HepG2 (cell line): ENCODE measurements around the gene SEMA3B. TPM values are rescaled to one million over a fixed set of nuclear protein-coding genes. Genes with fewer than 3 reads are reported as not detected.
A peak's percentile ranks its signal among the peaks of the same experiment; 100 is the strongest.

Experiments
- ATAC-seq: fragments of 200-7000 bp; cut with Tn5 transposase; 3 replicates; pipeline ENCODE4 v1.9.1; 2020; ENCODE audit warnings: mild to moderate bottlenecking, moderate library complexity
- BruUV-seq: library from RNA; stranded (reverse); fragments of 400-500 nt; replicated peaks from 2 replicates; lab custom pipeline; 2021; lab: Mats Ljungman, UMichigan
- CTCF ChIA-PET: fragments of 300-600 bp; formaldehyde crosslinking; extraction: SDS; loops from one replicate; lab custom pipeline; 2021; ENCODE audit warnings: low total read pairs, inconsistent platforms, low intra/inter-chr PET ratio; lab: Yijun Ruan, JAX
- POLR2A ChIA-PET: fragments of 350-600 bp; sonication (Branson Sonifier 250); formaldehyde crosslinking; loops from one replicate; lab custom pipeline; 2020; ENCODE audit warnings: antibody characterized with exemption, inconsistent platforms; lab: Yijun Ruan, JAX
- DNase-seq: peaks from one replicate; pipeline ENCODE4 v3.0.0-alpha.2; 2015; ENCODE audit warnings: low spot score
- FAIRE-seq: peaks from 3 replicates; lab custom pipeline; 2011; peaks lifted over from hg19 to GRCh38; lab: Jason Lieb, UNC
- H2AFZ ChIP-seq: one replicate; pipeline ENCODE4 v1.6.1; 2011; ENCODE audit warnings: low read length, inconsistent platforms
- H3K27ac ChIP-seq: fragments of 300-600 bp; 3 replicates; pipeline ENCODE4 v1.8.0; 2011; ENCODE audit warnings: mixed run types, mild to moderate bottlenecking, mixed read lengths, low read length, inconsistent platforms; ENCODE audit not compliant: insufficient read depth; ENCODE audit errors: extremely low read length
- H3K27me3 ChIP-seq, 2 experiments: fragments of 200-600 bp in 1 of 2; 2 replicates in 1 of 2; 3 replicates in 1 of 2; pipeline versions ENCODE4 v1.6.0 to v1.8.0; 2011; ENCODE audit warnings: low read length in 2 of 2, mild to moderate bottlenecking in 2 of 2, moderate library complexity in 2 of 2, inconsistent platforms in 1 of 2; ENCODE audit not compliant: insufficient read depth in 2 of 2, control insufficient read depth in 1 of 2
- H3K36me3 ChIP-seq, 2 experiments: fragments of 200-600 bp in 1 of 2; replicated peaks in 1 of 2; 2 replicates in 1 of 2; 3 replicates in 1 of 2; pipeline versions ENCODE4 v1.5.1 to v1.8.0; 2011; ENCODE audit warnings: low read length in 2 of 2, inconsistent platforms in 1 of 2; ENCODE audit not compliant: insufficient read depth in 2 of 2, control insufficient read depth in 1 of 2
- H3K4me1 ChIP-seq: 2 replicates; pipeline ENCODE4 v1.5.1; 2012; ENCODE audit warnings: low read length, inconsistent platforms; ENCODE audit not compliant: insufficient read depth
- H3K4me2 ChIP-seq: 2 replicates; pipeline ENCODE4 v1.6.0; 2011; ENCODE audit warnings: low read depth, low read length, inconsistent platforms
- H3K4me3 ChIP-seq, 3 experiments: fragments of 200-600 bp in 1 of 3; sonication (generic), shearing (Covaris generic) in 1 of 3; replicated peaks in 1 of 3; 2 replicates each; pipeline ENCODE4 v1.5.1; 2011 to 2016; ENCODE audit warnings: low read length in 3 of 3, inconsistent platforms in 2 of 3, low read depth in 2 of 3, mild to moderate bottlenecking in 2 of 3, control low read depth in 1 of 3, mixed read lengths in 1 of 3; ENCODE audit not compliant: insufficient read depth in 1 of 3
- H3K79me2 ChIP-seq: one replicate; pipeline ENCODE4 v1.6.1; 2011; ENCODE audit warnings: low read length, inconsistent platforms; ENCODE audit not compliant: insufficient read depth
- H3K9ac ChIP-seq: 2 replicates; pipeline ENCODE4 v1.6.0; 2011; ENCODE audit warnings: mild to moderate bottlenecking, low read depth, low read length, inconsistent platforms; ENCODE audit not compliant: insufficient read depth
- H3K9me3 ChIP-seq: 2 replicates; pipeline ENCODE4 v1.5.1; 2012; ENCODE audit warnings: mild to moderate bottlenecking, low read length
- H4K20me1 ChIP-seq: 2 replicates; pipeline ENCODE4 v1.6.0; 2011; ENCODE audit warnings: inconsistent platforms, mild to moderate bottlenecking, low read length, moderate library complexity; ENCODE audit not compliant: insufficient read depth
- EHMT2 ChIP-seq: fragments of 200-600 bp; sonication (generic); IDR thresholded peaks from 2 replicates; pipeline ENCODE4 v1.7.0; 2017; ENCODE audit warnings: antibody characterized with exemption, low read depth, low read length, borderline replicate concordance
- FOXM1 ChIP-seq: sonication (generic); formaldehyde crosslinking; IDR thresholded peaks from 2 replicates; pipeline ENCODE4 v1.5.0; 2020; ENCODE audit warnings: missing genetic modification reagents
- KDM3A ChIP-seq: IDR thresholded peaks from 2 replicates; pipeline ENCODE4 v1.6.1; 2018; ENCODE audit warnings: low read depth, missing compliant biosample characterization
- KLF6 ChIP-seq: IDR thresholded peaks from 2 replicates; pipeline ENCODE4 v1.8.0; 2016; ENCODE audit warnings: missing biosample characterization, missing genetic modification reagents
- MTA3 ChIP-seq: sonication (generic); formaldehyde crosslinking; IDR thresholded peaks from 2 replicates; pipeline ENCODE4 v1.4.0; 2020; ENCODE audit warnings: missing genetic modification reagents
- NFIB ChIP-seq: sonication (generic); formaldehyde crosslinking; IDR thresholded peaks from 2 replicates; pipeline ENCODE4 v1.9.0; 2021; ENCODE audit warnings: missing genetic modification reagents, mild to moderate bottlenecking, borderline replicate concordance
- REL ChIP-seq: sonication (generic); formaldehyde crosslinking; conservative IDR thresholded peaks from 2 replicates; pipeline ENCODE4 v1.8.0; 2022; ENCODE audit warnings: mild to moderate bottlenecking, missing genetic modification reagents, moderate library complexity
- REXO4 ChIP-seq: sonication (generic); formaldehyde crosslinking; IDR thresholded peaks from 2 replicates; pipeline ENCODE4 v1.8.0; 2022; ENCODE audit warnings: missing genetic modification reagents, mild to moderate bottlenecking, borderline replicate concordance
- SYNCRIP ChIP-seq: fragments of 200-400 bp; formaldehyde crosslinking; IDR thresholded peaks from 2 replicates; pipeline ENCODE4 v1.6.1; 2018; ENCODE audit warnings: mild to moderate bottlenecking, low read depth, low read length; ENCODE audit not compliant: insufficient read depth
- ZFP36L1 ChIP-seq: sonication (generic); formaldehyde crosslinking; IDR thresholded peaks from 2 replicates; pipeline ENCODE4 v1.8.0; 2022; ENCODE audit warnings: mild to moderate bottlenecking, missing genetic modification reagents, moderate library complexity
- ZFP82 ChIP-seq: sonication (generic); formaldehyde crosslinking; IDR thresholded peaks from 2 replicates; pipeline ENCODE4 v1.5.1; 2020; ENCODE audit warnings: mild to moderate bottlenecking, missing genetic modification reagents, borderline replicate concordance
- ZNF124 ChIP-seq: sonication (generic); formaldehyde crosslinking; IDR thresholded peaks from 2 replicates; pipeline ENCODE4 v1.4.0; 2020; ENCODE audit warnings: missing genetic modification reagents
- ZNF619 ChIP-seq: sonication (generic); formaldehyde crosslinking; IDR thresholded peaks from 2 replicates; pipeline ENCODE4 v1.4.0; 2020; ENCODE audit warnings: mild to moderate bottlenecking, missing genetic modification reagents
- ZNF644 ChIP-seq: IDR thresholded peaks from 2 replicates; pipeline ENCODE4 v1.6.1; 2016; ENCODE audit warnings: low read depth
- WGBS: methylation state at CpG from one replicate; pipeline ENCODE4 v1.1.6; 2017; ENCODE audit warnings: low lambda C conversion rate; 5-methylcytosine and 5-hydroxymethylcytosine counted together
- in situ Hi-C: cut with HindIII; loops from 2 replicates; pipeline ENCODE4 v1.10.0; 2017; ENCODE audit warnings: low pct_unique_long_range_greater_than_20kb; ENCODE audit not compliant: extremely low pct_ligation_motif_present
- intact Hi-C: fragments of 100-400 bp; cut with micrococcal nuclease; formaldehyde crosslinking; loops from one replicate; pipeline ENCODE4 v1.10.0; 2022; ENCODE audit not compliant: unreplicated experiment
- polyA plus RNA-seq, 8 experiments: library from polyadenylated mRNA; depleted of rRNA in 3 of 8; stranded (reverse) in 7 of 8; unstranded in 1 of 8; fragments of >200 nt; fragmentation: Illumina TruSeq in 4 of 8; extraction: Trizol in 4 of 8; gene quantifications; 2 replicates each; pipeline versions ENCODE4 v1.2.1 to v1.2.3, GENCODE V29; 2011 to 2016; ENCODE audit warnings: low read depth in 4 of 8, missing spikeins in 1 of 8, mixed read lengths in 1 of 8; ENCODE audit not compliant: insufficient read depth in 1 of 8
- total RNA-seq, 5 experiments: library from RNA; depleted of rRNA; stranded (reverse); fragments of >200 nt; fragmentation: Illumina TruSeq; extraction: Trizol; gene quantifications; 2 replicates each; pipeline ENCODE4 v1.2.3, GENCODE V29; 2016; ENCODE audit warnings: low read depth in 1 of 5
- TF ChIP-seq, protein P1 (sequence below): sonication (generic); formaldehyde crosslinking; conservative IDR thresholded peaks from 2 replicates; pipeline ENCODE4 v1.8.0; 2022; ENCODE audit warnings: missing genetic modification reagents
- TF ChIP-seq, protein P2 (sequence below): sonication (generic); formaldehyde crosslinking; IDR thresholded peaks from 2 replicates; pipeline ENCODE4 v1.5.0; 2020; ENCODE audit warnings: mild to moderate bottlenecking, missing genetic modification reagents
- TF ChIP-seq, protein P3 (sequence below): sonication (generic); formaldehyde crosslinking; IDR thresholded peaks from 2 replicates; pipeline ENCODE4 v1.9.0; 2021; ENCODE audit warnings: missing genetic modification reagents, borderline replicate concordance
- TF ChIP-seq, protein P4 (sequence below): sonication (generic); IDR thresholded peaks from 2 replicates; pipeline ENCODE4 v1.6.1; 2016; ENCODE audit warnings: low read depth, borderline replicate concordance

The SEMA3B gene
- total and polyA plus RNA-seq, 2 of the 13 experiments (the other 11 are each of a cell fraction or from before 2014, with no cell fraction given): 93.2 to 158 TPM

DNA sequence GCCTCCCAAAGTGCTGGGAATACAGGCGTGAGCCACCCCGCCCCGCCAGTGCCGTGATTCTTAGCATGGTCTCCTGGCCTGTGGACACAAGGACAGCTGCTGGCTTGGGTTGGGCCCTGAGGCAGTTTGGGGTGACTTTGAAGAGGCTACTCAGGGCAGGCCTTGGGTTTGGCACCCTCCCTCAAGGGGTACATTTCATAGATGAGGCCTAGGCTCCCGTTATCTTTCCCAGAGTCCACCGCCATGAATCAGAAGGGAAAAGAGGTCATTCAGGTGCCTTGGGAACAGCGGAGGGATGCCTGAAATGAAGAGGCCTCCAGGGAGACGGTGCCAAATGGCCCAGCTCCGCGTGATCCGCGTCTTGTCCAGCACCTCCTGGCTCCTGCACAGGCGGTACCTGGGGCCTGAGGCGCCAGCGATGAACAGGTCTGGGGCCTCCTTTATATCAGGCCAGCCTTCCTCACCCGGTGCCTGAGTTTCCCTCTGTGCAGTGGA, 23.6 kb upstream of the SEMA3B start:
- DNase-seq (no peak), ATAC-seq (peak; percentile 11), FAIRE-seq (no peak)
- TF ChIP-seq, protein P1, sequence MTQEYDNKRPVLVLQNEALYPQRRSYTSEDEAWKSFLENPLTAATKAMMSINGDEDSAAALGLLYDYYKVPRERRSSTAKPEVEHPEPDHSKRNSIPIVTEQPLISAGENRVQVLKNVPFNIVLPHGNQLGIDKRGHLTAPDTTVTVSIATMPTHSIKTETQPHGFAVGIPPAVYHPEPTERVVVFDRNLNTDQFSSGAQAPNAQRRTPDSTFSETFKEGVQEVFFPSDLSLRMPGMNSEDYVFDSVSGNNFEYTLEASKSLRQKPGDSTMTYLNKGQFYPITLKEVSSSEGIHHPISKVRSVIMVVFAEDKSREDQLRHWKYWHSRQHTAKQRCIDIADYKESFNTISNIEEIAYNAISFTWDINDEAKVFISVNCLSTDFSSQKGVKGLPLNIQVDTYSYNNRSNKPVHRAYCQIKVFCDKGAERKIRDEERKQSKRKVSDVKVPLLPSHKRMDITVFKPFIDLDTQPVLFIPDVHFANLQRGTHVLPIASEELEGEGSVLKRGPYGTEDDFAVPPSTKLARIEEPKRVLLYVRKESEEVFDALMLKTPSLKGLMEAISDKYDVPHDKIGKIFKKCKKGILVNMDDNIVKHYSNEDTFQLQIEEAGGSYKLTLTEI (CRISPR knock-in tag): no peak
- TF ChIP-seq ZFP82 (CRISPR knock-in tag) (no peak), ZNF124 (CRISPR knock-in tag) (no peak), MTA3 (no peak), REL (no peak), FOXM1 (no peak), ZNF619 (CRISPR knock-in tag) (no peak), SYNCRIP (no peak), KLF6 (no peak), ZFP36L1 (no peak), EHMT2 (no peak), KDM3A (CRISPR knock-in tag) (no peak), ZNF644 (CRISPR knock-in tag) (no peak), REXO4 (CRISPR knock-in tag) (no peak), NFIB (CRISPR knock-in tag) (no peak)
- TF ChIP-seq, protein P2, sequence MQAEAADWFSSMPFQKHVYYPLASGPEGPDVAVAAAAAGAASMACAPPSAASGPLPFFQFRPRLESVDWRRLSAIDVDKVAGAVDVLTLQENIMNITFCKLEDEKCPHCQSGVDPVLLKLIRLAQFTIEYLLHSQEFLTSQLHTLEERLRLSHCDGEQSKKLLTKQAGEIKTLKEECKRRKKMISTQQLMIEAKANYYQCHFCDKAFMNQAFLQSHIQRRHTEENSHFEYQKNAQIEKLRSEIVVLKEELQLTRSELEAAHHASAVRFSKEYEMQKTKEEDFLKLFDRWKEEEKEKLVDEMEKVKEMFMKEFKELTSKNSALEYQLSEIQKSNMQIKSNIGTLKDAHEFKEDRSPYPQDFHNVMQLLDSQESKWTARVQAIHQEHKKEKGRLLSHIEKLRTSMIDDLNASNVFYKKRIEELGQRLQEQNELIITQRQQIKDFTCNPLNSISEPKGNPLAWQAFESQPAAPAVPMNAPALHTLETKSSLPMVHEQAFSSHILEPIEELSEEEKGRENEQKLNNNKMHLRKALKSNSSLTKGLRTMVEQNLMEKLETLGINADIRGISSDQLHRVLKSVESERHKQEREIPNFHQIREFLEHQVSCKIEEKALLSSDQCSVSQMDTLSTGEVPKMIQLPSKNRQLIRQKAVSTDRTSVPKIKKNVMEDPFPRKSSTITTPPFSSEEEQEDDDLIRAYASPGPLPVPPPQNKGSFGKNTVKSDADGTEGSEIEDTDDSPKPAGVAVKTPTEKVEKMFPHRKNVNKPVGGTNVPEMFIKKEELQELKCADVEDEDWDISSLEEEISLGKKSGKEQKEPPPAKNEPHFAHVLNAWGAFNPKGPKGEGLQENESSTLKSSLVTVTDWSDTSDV (CRISPR knock-in tag): no peak
- TF ChIP-seq, protein P3, sequence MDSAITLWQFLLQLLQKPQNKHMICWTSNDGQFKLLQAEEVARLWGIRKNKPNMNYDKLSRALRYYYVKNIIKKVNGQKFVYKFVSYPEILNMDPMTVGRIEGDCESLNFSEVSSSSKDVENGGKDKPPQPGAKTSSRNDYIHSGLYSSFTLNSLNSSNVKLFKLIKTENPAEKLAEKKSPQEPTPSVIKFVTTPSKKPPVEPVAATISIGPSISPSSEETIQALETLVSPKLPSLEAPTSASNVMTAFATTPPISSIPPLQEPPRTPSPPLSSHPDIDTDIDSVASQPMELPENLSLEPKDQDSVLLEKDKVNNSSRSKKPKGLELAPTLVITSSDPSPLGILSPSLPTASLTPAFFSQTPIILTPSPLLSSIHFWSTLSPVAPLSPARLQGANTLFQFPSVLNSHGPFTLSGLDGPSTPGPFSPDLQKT (CRISPR knock-in tag): no peak
- TF ChIP-seq, protein P4, sequence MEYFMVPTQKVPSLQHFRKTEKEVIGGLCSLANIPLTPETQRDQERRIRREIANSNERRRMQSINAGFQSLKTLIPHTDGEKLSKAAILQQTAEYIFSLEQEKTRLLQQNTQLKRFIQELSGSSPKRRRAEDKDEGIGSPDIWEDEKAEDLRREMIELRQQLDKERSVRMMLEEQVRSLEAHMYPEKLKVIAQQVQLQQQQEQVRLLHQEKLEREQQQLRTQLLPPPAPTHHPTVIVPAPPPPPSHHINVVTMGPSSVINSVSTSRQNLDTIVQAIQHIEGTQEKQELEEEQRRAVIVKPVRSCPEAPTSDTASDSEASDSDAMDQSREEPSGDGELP: no peak
- intact Hi-C loops (no loop called here), in situ Hi-C loops (no loop called here)
- ChIA-PET POLR2A (no interaction called here), CTCF (interaction anchor here (1.3 to 2.5 kb wide), 5 partner anchors 12 to 53 kb away, joined by 4 to 29 read pairs (median 7); no protein-coding TSS in a partner anchor)
- Histone ChIP-seq H3K36me3 (0 out of 5 replicates have a peak, but pooled peaks cover 0 to 7% of the 10 kb centered on the region in 2 experiments), H3K27me3 (no peaks in the 10 kb centered on the region), H4K20me1 (no peaks in the 10 kb centered on the region), H3K4me1 (peaks cover 20% of the 10 kb centered on the region), H3K27ac (peak overlapping the region; percentile 43), H3K9me3 (no peaks in the 10 kb centered on the region), H3K4me2 (peak overlapping the region; percentile 71), H2AFZ (no peak overlapping the region), H3K79me2 (peaks cover 28% of the 10 kb centered on the region), H3K4me3 (peak overlapping the region in 1 of 3 experiments; percentile 67; a peak in 1 of 6 replicates), H3K9ac (no peak overlapping the region; the same call in 1 of the 2 replicates)
- BruUV-seq: no TSS peak
- 88% methylated on average over 12 of the region's 16 CpGs for WGBS
